CD4-positive, alpha-beta T cell treated with Interleukin-21 for 1 hour (primary cell): Measurements from ENCODE around the gene PPP6R1.
"Not testable (repeated sequence)": the region's sequence is repeated elsewhere in the genome, so short reads cannot be mapped to it uniquely, and the experiment has no call there.

Experiments
- DNase-seq: peaks from one replicate; pipeline ENCODE4 v3.0.0-alpha.2; 2020

The PPP6R1 gene

GRCh38 chr19:55241935-55242464 is 16.8 kb downstream of the PPP6R1 start:
- DNase-seq: no peak

DNA sequence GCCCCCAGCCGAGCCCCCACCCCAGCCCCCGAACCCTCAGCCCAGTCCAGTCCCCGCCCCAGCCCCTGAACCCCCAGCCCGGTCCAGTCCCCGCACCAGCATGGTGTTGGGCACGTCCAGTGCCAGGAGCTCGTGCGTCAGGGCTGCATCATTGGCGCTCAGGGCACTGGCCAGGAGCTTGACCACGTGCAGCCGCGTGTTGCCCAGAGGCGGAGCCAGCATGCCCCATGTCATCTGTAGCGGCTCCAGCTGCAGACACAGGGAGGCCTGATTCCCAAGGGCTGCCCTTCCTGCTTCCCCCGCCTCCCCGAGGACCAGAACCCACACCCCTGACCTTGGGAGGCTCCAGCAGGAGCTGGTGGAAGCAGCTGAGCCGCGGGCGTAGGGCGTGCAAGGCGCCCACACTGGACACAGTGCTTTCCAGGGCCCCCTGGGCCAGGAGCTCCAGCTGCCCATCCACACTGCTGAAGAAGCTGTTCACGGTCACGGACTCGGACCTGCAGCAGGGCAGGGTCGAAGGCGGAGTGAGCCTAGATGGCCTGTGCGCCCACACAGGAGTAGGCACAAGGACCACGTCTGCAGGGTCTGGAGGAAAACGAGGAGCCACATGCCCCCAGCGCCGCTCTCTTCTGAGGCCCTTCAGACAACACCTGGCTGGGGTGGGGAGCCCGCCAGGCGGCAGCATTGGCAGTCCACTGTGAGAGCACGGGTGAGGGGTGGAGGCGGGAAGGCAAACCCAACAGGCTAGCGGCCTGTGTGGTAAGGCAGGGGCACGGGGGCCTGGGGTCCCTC is 17.5 kb downstream of the PPP6R1 start:
- DNase-seq: no peak

- no peak for DNase-seq
These were observed 18.1 kb downstream of the PPP6R1 start for GRCh38 chr19:55240713-55241020.

DNA sequence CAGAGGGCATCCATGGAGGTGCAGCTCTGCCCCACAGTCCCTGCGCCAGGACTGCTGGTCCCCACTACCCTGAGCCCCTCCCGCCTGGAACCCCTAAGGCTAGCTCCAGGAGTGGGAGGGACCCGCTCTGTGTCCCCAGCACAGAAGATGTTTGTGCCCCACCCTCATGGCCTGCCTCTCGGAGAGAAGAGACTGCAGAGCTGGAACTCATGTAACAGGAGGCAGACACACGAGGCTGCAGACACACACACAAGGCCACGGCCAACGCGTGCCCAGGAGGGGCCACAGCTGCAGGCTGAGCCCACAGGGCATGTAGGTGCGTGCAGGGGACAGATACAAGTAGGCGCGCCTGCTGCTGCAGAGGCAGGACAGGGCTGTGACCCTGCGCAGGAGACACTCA is 19.8 kb downstream of the PPP6R1 start:
- DNase-seq: no peak

DNA sequence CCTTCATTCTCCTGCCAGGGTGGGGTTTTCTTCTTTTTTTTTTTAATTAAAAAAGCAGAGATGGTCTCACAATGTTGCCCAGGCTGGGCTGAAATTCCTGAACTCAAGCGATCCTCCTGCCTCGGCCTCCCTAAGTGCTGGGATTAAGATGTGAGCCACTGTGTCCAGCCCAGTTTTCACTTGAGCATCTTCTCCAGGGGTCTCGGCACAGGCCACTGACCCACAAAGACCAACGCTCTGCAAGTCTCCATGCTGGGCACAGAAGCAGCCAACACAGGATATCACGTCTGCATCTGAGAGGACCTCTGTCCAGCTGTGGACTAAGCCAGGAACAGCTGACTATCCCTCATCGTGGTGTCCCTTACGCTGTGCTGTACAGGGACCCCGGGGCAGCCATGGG is 20.8 kb downstream of the PPP6R1 start:
- no peak for DNase-seq

DNA sequence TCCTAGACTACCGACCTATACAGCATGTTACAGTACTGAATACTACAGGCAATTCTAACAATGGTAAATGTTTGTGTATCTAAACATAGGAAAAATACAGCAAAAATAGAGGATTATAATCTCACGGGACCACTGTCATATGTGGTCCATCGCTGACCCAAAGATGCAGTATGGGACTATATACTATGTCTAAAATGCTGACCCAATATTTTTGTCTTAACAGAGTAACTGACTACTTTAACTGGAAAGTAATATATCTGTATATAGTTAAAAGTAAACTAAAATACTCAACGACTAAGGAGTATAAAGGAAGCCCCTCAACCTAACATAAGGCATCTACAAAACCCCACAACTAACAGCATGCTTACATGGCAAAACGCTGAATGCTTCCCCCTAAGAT is 25.8 kb downstream of the PPP6R1 start:
- DNase-seq: no peak

DNA sequence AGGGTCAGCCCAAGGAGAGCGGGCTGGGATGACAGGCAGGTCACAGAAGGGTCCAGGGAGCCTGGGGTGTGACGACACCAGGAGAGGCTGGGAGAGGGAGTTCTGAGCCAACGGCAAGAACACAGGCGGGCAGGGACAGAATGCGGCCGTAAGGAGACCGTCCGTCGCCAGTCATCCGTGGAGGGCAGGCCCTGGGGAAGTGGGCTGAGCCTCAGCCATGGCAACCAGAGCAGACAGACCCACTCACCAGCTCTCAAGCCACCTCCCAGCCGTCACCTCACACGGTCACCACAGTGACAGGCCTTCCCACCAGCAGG is 26.6 kb downstream of the PPP6R1 start:
- DNase-seq: no peak

- DNase-seq: no peak
These were observed 27.2 kb downstream of the PPP6R1 start for GRCh38 chr19:55231391-55232285.

GRCh38 chr19:55230780-55231179 is 28.0 kb downstream of the PPP6R1 start:
- no peak for DNase-seq

- DNase-seq: no peak
These were observed 28.5 kb downstream of the PPP6R1 start for GRCh38 chr19:55230329-55230728.

GRCh38 chr19:55229789-55230182 is 29.0 kb downstream of the PPP6R1 start:
- no peak for DNase-seq

- DNase-seq: no peak
These were observed 29.6 kb downstream of the PPP6R1 start for GRCh38 chr19:55229145-55229788.

DNA sequence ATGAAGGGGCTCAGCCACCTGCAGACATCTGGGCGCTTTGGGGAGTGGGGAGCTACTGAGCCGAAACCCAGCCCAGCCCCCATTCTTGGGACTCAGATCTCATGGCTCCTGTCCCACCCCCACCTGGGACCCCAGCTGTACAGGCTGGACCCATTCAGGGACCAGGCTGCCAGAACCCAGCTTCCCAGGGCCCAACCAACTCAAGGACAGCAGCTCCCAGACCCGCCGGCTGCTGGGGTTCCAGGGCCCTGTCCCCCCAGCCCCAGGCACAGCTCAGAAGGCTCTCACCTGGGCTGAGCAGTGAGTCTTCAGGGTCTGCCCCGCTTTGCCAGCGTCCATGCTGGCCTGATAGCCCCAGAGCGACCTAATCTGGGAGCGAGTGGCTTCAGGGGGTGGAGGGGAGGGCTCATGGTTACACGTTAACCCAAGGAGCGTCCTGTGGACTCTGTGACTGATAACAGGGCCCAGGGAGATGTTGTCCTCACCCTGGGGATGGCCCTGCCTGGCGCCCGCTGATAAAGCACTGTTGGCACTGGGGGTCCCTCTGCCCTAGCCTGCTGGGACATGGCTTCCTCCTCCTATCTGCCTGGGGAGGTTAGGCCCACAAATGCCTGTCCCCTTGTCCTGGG is 30.3 kb downstream of the PPP6R1 start, which contains the start of gene TMEM86B:
Gene TMEM86B (minus strand): TSS at position 361 of the 629 bp plus-strand sequence. CDS start 22 bp downstream, at position 339.
- DNase-seq: no peak

GRCh38 chr19:55228015-55228391 is 30.8 kb downstream of the PPP6R1 start:
- DNase-seq: no peak

DNA sequence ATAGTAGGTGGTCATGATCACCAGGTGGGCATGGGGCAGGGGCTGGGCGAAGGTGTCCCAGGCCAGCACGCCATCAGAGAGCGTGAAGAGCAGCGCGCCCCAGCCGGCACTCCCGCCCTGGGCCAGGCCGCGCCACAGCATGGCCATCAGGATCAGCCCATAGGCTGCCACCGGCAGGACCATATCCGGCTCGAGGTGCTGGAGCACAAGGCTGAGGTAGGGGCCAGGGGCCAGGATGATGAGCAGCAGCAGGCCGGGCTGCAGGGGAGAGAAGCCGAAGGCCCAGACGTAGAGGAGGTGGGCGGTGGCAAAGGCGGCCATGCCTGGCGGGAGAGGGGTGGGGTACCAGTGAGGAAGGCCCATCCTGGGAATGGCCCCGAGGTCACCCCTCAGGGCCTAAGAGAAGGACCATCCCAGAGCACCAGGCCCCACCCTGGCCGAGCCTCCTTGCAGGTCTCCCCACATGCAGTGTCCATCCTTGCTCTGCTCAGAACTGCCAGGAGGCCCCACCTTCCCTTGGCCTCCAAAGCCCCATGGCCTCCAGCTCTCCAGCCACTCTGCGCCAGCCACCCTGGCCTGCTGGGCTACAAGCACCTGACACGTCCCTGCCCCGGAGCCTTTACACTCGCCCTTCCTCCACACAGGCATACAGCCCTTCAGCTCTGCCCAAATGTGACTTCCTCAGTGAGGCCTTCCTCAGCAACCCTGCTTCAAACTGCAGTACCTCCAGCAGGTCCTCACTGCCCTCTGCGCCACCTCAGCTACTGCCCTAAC is 31.4 kb downstream of the PPP6R1 start:
- no peak for DNase-seq

GRCh38 chr19:55226788-55227187 is 32.0 kb downstream of the PPP6R1 start:
- DNase-seq: no peak

- no peak for DNase-seq
These were observed 32.5 kb downstream of the PPP6R1 start for GRCh38 chr19:55226273-55226672.

DNA sequence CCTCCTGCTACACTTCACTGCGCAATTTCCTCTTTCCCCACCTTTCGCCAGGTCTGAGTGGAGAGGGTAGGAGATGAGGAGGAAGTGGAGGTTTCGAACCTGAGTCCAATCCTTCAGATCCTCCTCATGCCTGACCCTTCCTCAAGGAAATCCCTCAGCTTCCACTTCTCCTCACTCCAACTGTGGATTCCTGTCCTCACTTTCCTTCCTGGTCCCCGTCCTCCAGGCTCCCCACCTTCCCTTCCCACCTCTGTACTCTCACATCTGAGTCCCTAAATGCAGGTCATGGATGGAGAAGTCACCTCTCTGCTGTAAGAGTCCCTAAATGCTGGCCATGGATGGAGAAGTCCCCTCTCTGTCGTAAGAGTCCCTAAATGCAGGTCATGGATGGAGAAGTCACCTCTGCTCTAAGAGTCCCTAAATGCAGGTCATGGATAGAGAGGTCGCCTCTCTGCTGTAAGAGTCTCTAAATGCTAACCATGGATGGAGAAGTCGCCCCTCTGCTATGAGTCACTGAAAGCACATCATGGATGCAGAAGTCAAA is 33.3 kb downstream of the PPP6R1 start:
- no peak for DNase-seq

GRCh38 chr19:55224679-55225414 is 34.0 kb downstream of the PPP6R1 start:
- not testable (repeated sequence) for DNase-seq

- DNase-seq: no peak
These were observed 34.7 kb downstream of the PPP6R1 start for GRCh38 chr19:55224038-55224665.
